ENCODE measurements around the gene KIF25.

GRCh38 chr6:167984144-167984719 lies 13.2 kb upstream of the KIF25 start:
- no peak for TF ChIP-seq CTCF (IDR thresholded peaks at IDR 0.05)
- TF ChIP-seq POLR2A (IDR thresholded peaks at IDR 0.05; ENCODE audit: low read depth): no peak
- TF ChIP-seq EP300 (IDR thresholded peaks at IDR 0.05): no peak
- no peak for TF ChIP-seq POLR2AphosphoS5 (IDR thresholded peaks at IDR 0.05)
